GM19193 (cell line): ENCODE measurements around the gene HASPIN.

Experiments
- POLR2A ChIP-seq: IDR thresholded peaks from 4 replicates; pipeline ENCODE4 v1.6.1; 2011; ENCODE audit not compliant: insufficient read depth, insufficient read length; ENCODE audit errors: extremely low read depth

HASPIN gene

DNA sequence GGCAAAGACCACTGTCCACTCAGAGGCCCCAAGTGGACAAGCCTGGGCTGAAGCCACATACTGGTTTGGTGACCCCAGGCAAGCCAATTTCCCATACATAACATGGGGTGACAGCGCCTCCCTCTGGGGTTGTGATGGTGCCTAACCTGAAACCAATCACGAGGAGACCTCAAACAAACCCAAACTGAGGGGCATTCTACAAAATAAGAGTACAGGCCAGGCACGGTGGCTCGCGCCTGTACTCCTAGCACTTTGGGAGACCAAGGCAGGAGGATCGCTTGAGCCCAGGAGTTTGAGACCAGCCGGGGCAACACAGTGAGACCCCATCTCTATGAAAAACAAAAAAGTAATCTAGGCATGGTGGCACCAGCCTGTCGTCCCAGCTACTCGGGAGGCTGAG, 31.4 kb upstream of the HASPIN start:
- no peak for TF ChIP-seq POLR2A

DNA sequence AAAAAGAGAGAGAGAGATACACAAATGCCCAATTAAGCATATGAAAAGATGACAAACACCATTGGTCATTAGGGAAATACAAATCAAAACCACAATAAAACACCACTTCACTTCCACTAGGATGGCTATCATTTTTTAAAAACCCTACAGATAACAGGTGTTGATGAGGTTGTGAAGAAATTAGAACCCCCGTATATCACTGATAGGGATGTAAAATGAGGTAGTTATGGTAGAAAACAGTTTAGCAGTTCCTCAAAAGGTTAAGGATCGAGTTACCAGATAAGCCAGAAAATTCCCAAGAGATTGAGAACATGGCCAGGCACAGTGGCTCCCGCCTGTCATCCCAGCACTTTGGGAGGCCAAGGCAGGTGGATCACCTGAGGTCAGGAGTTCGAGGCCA, 30.6 kb upstream of the HASPIN start:
- no peak for TF ChIP-seq POLR2A

DNA sequence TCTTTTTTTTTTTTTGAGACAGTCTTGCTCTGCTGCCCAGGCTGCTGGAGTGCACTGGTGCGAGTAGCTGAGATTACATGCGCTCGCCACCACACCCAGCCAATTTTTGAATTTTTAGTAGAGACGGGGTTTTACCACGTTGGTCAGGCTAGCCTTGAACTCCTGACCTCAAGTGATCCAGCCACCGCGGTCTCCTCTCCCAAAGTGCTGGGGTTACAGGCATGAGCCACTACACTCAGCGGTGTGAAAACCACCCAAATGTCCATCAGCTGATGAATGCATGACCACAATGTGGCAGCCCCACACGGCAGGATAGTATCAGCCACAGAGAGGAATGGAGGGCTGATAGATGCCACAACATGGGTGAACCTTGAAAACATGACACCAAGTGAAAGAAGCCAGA, 29.9 kb upstream of the HASPIN start:
- no peak for TF ChIP-seq POLR2A

DNA sequence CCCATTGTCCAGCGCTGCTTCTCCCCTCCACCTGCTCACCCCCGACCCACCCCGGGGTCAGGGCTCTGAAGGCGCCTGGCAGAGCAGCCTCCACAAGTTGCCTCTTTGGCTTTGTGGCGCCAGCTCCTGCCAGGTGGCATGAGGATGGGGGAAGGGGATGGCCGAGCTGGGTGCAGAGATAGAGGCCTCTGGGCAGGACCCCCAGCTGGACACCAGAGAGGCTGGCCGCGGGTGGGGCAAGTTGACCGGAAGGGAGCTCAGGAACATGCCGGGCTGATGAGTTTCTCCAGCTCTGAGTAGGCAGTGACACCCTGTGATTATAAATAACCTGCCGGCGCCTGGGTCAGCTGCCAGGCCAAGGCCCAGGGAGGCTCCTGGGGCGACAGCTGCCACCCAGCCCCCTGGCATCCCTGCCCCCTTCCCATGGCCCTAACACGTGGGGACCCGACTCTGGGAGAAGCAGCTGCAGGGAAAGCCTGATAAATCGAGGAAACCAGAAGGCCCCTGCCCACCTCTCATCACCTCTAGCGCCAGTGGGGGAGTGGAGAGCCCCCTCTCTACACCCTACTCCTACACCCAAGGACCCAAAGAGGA, 28.5 kb upstream of the HASPIN start:
- no peak for TF ChIP-seq POLR2A

DNA sequence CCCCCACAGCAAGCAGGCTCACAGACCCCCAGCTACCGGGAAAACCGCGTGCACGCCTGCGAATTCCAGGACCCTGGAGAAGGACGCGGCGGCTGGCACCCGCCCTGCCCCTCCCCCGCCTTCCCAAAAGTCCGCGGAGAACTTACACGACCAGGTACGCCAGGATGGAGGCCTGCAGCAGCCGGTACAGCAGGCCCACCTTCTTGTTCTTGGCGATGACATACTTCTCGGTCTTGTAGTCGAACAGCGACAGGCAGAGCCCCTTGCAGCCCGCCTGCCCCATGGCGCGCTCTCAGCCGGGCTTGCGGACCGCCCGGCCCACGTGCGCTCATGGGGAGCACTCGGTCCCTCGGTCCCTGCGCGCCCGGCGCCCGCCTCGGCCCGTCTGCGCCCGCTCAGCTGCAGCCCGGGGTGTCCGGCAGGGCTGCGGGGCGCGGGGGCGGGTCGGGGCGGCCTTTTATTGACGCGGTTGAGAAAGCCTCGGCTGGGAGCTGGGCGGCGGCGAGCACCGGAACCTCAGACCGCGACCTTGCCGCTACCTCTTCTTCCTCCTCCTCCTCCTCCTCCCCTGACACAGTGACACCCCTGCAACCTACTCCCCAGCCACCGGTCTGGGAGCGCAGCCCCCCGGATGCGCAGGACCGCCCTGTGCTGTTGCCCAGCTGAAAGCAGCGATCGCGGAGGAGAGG, 27.8 kb upstream of the HASPIN start, which contains the start of gene P2RX5:
Gene P2RX5 (minus strand): TSS at position 433 of the 689 bp plus-strand sequence. CDS start 150 bp downstream, at position 283.
- TF ChIP-seq POLR2A: peak; percentile 79

DNA sequence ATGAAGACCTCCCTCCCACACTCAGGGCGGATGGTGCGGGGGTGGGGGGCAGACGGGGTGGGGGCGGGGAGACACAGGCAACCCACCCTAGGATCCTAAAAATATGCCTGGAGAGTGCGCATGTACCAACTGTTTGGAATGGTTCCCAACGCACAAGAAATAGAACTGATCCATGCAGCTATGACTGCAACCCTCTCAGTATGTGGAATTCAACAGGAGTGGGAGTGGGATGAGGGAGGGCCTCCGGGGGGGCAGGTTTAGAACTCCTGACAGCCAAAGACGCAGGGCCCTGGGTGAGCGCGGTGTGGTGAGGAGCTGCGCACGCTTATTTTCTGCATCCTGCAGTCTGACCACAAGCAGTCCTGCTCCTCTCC, 26.6 kb upstream of the HASPIN start:
- no peak for TF ChIP-seq POLR2A

DNA sequence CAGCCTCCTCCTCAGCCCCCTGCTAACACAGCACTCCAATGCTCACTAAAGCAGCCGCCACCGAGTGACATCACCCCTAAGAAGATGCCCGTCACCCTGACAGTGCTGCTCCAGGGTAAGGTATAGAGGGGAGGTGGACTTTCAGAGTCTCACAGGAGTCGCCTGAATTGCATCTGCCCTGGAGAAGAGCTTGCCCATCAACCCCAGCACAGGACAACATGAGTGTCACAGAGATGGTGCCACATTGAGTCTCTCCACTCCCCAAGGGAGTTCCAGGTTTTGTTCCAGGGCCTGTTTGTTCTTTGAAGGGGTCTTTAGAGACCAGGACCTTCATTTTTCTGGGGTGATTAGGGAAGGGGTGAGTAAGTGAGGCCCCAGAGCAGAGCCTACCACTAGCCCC, 25.6 kb upstream of the HASPIN start:
- TF ChIP-seq POLR2A: no peak

DNA sequence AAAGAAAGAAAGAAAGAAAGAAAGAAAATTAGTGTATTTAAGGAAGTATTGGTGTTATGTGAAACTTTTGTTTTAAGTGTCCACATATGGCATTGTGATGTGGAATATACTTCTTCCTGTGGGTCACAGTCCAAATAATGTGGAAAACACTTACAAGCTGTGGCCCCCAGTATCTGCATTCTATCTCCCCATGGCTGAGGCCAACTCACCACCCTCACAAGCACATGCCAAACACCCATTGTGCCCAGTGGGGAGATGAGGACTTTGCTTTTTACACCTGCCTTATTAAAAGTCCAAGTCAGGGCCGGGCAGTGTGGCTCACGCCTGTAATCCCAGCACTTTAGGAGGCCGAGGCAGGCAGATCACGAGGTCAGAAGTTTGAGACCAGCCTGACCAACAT, 23.8 kb upstream of the HASPIN start:
- TF ChIP-seq POLR2A: no peak

DNA sequence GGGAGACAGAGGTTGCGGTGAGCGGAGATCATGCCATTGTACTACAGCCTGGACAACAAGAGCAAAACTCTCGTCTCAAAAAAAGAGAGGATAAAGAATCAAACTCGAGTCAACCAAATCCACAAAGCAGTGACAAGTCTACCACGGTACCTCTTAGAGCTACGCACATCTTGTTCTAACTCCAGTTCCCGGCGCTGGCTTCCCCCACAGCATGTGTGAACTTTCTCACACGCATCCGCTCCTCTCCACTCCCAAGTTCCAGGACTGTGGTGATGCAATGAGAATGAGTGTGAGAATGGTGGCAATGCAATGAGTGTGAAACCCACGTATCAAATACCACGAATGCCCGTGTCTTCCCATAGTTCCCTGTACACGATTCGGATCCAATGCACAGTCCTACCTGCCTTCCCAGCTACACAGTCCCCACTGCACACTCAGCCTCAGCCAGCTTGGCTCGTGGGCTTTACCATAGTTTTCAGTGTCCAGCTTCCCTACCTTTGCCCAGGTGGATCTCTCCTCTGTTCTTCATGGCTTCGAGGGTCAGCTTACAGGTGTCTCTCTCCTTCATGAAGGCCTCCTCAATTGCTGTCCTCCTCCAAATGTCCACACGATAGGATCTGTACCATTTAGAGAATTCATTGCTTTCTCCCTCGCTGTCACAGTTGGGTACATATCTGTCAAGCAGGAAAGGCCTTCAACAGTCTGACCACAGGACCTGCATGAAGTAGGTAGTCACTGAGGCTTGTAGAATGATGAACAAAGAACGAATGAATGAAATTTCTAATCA, 18.6 kb upstream of the HASPIN start:
- TF ChIP-seq POLR2A: no peak

DNA sequence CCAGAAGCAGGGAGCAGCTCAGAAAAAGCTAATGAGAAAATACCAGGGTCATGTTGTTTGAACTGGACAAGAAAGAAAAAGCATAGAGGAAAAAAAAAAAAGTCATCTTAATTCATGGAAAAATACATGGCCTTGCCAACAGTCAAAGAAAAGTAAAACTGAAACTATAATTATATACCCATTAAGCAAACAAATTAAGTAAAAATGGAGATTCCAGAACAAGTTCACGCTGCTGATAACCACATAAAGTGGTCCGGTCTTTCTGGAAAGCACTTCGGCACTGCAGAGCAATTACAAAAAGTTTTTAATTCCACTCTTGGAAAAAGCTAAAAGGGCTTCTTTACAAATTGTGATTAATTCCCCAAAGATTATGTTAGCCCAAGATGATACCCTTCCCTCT, 15.3 kb upstream of the HASPIN start:
- no peak for TF ChIP-seq POLR2A

DNA sequence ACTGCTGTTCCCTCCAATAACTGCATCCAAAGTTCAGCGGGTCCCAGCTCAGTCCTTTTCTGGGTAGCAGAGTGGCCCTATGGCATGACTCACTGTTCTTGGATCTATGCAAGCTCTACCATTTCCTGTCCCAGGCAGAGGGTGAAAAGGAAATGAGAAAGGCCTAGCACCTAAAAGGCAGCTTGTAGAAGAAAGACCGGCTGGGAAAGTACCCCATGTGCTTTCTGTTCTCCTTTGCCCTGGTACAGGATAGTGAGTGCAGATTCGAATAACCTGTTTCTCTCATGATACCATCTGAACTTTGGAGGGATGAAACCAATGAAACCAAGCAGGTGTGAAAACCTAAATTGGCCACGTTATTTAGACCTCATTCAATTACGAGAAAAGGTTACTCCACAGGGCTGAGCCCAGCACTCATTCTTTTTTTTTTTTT, 12.7 kb upstream of the HASPIN start:
- no peak for TF ChIP-seq POLR2A

DNA sequence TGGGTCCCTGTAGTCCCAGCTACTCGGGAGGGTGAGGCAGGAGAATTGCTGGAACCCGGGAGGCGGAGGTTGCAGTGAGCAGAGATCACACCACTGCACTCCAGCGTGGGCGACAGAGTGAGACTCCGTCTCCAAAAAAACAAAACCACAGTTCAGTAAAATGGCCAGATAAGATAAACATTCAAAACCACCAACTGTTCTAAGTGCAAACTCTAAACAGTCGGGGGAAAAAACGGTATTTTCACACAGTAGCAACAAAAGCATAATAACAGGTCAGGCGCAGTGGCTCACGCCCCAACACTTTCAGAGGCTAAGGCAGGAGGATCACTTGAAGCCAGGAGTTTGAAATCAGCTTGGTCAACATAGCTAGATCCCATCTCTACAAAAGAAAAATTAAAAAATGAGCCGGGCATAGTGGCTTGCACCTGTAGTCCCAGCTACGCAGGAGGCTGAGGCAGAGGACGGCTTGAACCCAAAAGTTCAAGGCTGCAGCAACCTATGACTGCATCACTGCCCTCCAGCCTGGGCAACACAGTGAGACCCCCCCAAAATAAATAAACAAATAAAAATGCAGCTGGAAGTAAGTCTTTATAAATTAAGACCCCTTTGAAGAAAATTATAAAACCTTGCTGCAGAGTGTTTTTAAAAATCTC, 10.8 kb upstream of the HASPIN start:
- no peak for TF ChIP-seq POLR2A

DNA sequence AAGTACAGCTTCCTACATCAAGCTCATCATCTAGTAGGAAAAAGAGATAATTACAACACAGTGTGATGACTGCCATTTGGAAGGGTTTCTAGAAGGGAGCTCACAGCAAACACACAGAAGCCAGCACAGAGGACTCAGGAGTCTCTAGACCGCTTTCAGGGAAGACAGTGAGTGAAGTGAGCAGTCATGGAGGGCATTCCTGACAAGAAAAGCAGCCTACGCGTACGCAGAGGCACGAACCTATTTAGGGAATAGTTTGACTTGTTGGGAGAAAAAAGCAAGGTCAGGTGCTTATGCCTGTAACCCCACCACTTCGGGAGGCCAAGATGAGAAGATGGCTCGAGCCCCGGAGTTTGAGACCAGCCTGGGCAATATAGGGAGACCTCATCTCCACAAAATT, 8.4 kb upstream of the HASPIN start:
- no peak for TF ChIP-seq POLR2A

DNA sequence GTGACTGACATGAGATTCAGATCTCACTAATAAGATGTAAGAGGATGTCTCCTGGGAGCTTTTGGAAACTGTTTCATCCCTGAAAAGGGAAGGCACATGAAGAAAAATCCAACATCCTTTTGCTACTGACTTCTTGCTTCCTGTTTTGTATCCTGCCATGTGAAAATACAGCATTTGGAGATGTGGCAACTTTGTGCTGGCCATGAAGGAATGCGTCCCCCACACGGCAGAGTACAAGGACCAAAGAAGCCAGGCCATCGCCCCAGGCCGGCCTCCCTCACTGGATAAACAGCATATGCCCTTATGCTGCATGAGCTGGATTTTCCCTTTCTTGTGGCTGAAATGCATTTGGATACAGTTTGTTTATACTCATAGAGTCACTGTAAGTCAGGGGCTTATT, 5.5 kb upstream of the HASPIN start:
- TF ChIP-seq POLR2A: no peak

DNA sequence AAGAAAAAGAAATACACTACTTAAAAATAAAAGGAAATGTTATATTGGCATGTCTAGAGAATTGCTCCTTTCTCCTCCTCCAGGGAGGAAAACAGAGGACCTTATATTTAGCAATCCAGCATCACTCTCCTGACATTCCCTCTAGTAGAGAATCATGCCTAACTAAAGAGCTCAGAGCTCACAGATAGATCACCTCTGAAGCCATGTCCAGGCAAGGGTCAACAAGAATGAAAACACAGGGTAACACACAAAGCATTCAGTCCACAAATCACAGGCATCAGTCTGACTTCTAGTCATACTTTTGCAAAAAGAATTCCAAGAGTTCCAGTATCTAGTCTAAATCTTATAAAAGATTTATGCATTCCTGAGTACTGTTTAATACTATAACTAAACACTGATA, 4.4 kb upstream of the HASPIN start:
- no peak for TF ChIP-seq POLR2A
